Measurements from ENCODE around the gene RDH13.

The RDH13 gene

GRCh38 chr19:55071913-55072312 is 9.0 kb upstream of the RDH13 start:
- no peaks in the 10 kb centered on the region for H4K20me1 ChIP-seq (ENCODE audit: insufficient read depth, low read length, poor library complexity, severe bottlenecking)
- no peaks in the 10 kb centered on the region for H3K9me2 ChIP-seq (replicated peaks; ENCODE audit: low read depth, low read length)
- H3K9me3 ChIP-seq (ENCODE audit: insufficient read depth, low read depth, low read length): no peaks in the 10 kb centered on the region
- no peak overlapping the region for H2AFZ ChIP-seq (ENCODE audit: low read length)
- H3F3A ChIP-seq (ENCODE audit: low read depth): no peaks in the 10 kb centered on the region
- H3K4me1 ChIP-seq (ENCODE audit: insufficient read depth, low read length, poor library complexity, severe bottlenecking): peaks cover 10% of the 10 kb centered on the region
- peak overlapping the region; percentile 35 for H3K9ac ChIP-seq (ENCODE audit: low read depth, low read length, poor library complexity, severe bottlenecking)
- TF ChIP-seq CTCF (conservative IDR thresholded peaks at IDR 0.05; ENCODE audit: low read length) (no peak), EZH2phosphoT487 (IDR thresholded peaks at IDR 0.05; ENCODE audit: borderline replicate concordance) (no peak)
- H3K36me3 ChIP-seq (ENCODE audit: insufficient read depth, low read length): no peaks in the 10 kb centered on the region
- no peaks in the 10 kb centered on the region for H3K79me2 ChIP-seq (ENCODE audit: insufficient read depth, low read length)
- H3K27me3 ChIP-seq (ENCODE audit: insufficient read depth, low read length, poor library complexity, severe bottlenecking): no peaks in the 10 kb centered on the region
- no peak overlapping the region for H3K4me2 ChIP-seq (ENCODE audit: low read depth, low read length, poor library complexity, severe bottlenecking)
- no peak overlapping the region for H3K4me3 ChIP-seq (ENCODE audit: low read length, poor library complexity, severe bottlenecking)

- Histone ChIP-seq H3K9me3 (ENCODE audit: insufficient read depth, low read depth, low read length) (no peaks in the 10 kb centered on the region), H3K36me3 (ENCODE audit: insufficient read depth, low read length) (no peaks in the 10 kb centered on the region), H3K4me3 (ENCODE audit: low read length, poor library complexity, severe bottlenecking) (no peak overlapping the region), H3K27me3 (ENCODE audit: insufficient read depth, low read length, poor library complexity, severe bottlenecking) (no peaks in the 10 kb centered on the region), H3K4me1 (ENCODE audit: insufficient read depth, low read length, poor library complexity, severe bottlenecking) (peaks cover 10% of the 10 kb centered on the region), H3K4me2 (ENCODE audit: low read depth, low read length, poor library complexity, severe bottlenecking) (peak overlapping the region; percentile 39), H2AFZ (ENCODE audit: low read length) (no peak overlapping the region), H3K79me2 (ENCODE audit: insufficient read depth, low read length) (no peaks in the 10 kb centered on the region), H4K20me1 (ENCODE audit: insufficient read depth, low read length, poor library complexity, severe bottlenecking) (no peaks in the 10 kb centered on the region), H3K9me2 (replicated peaks; ENCODE audit: low read depth, low read length) (no peaks in the 10 kb centered on the region), H3K9ac (ENCODE audit: low read depth, low read length, poor library complexity, severe bottlenecking) (peak overlapping the region; percentile 35), H3F3A (ENCODE audit: low read depth) (no peaks in the 10 kb centered on the region)
- TF ChIP-seq EZH2phosphoT487 (IDR thresholded peaks at IDR 0.05; ENCODE audit: borderline replicate concordance) (no peak), CTCF (conservative IDR thresholded peaks at IDR 0.05; ENCODE audit: low read length) (no peak)
Observed at GRCh38 chr19:55071129-55071502, 8.2 kb upstream of the RDH13 start.

GRCh38 chr19:55070466-55071128 is 7.6 kb upstream of the RDH13 start:
- H3K9me2 ChIP-seq (replicated peaks; ENCODE audit: low read depth, low read length): no peaks in the 10 kb centered on the region
- no peak overlapping the region for H2AFZ ChIP-seq (ENCODE audit: low read length)
- H3K4me1 ChIP-seq (ENCODE audit: insufficient read depth, low read length, poor library complexity, severe bottlenecking): peaks cover 10% of the 10 kb centered on the region
- peak overlapping the region; percentile 23 for H3K4me2 ChIP-seq (ENCODE audit: low read depth, low read length, poor library complexity, severe bottlenecking)
- TF ChIP-seq EZH2phosphoT487 (IDR thresholded peaks at IDR 0.05; ENCODE audit: borderline replicate concordance) (no peak), CTCF (conservative IDR thresholded peaks at IDR 0.05; ENCODE audit: low read length) (no peak)
- no peak overlapping the region for H3K9ac ChIP-seq (ENCODE audit: low read depth, low read length, poor library complexity, severe bottlenecking)
- H3F3A ChIP-seq (ENCODE audit: low read depth): no peaks in the 10 kb centered on the region
- no peaks in the 10 kb centered on the region for H3K9me3 ChIP-seq (ENCODE audit: insufficient read depth, low read depth, low read length)
- no peaks in the 10 kb centered on the region for H3K79me2 ChIP-seq (ENCODE audit: insufficient read depth, low read length)
- no peaks in the 10 kb centered on the region for H3K27me3 ChIP-seq (ENCODE audit: insufficient read depth, low read length, poor library complexity, severe bottlenecking)
- H4K20me1 ChIP-seq (ENCODE audit: insufficient read depth, low read length, poor library complexity, severe bottlenecking): no peaks in the 10 kb centered on the region
- no peaks in the 10 kb centered on the region for H3K36me3 ChIP-seq (ENCODE audit: insufficient read depth, low read length)
- no peak overlapping the region for H3K4me3 ChIP-seq (ENCODE audit: low read length, poor library complexity, severe bottlenecking)
